ENCODE data around the gene SPHKAP. TPM values are rescaled to one million over a fixed set of nuclear protein-coding genes. Genes with fewer than 3 reads are reported as not detected.
"Not testable (repeated sequence)": the region's sequence is repeated elsewhere in the genome, so short reads cannot be mapped to it uniquely, and the experiment has no call there.

Gene SPHKAP, protein sequence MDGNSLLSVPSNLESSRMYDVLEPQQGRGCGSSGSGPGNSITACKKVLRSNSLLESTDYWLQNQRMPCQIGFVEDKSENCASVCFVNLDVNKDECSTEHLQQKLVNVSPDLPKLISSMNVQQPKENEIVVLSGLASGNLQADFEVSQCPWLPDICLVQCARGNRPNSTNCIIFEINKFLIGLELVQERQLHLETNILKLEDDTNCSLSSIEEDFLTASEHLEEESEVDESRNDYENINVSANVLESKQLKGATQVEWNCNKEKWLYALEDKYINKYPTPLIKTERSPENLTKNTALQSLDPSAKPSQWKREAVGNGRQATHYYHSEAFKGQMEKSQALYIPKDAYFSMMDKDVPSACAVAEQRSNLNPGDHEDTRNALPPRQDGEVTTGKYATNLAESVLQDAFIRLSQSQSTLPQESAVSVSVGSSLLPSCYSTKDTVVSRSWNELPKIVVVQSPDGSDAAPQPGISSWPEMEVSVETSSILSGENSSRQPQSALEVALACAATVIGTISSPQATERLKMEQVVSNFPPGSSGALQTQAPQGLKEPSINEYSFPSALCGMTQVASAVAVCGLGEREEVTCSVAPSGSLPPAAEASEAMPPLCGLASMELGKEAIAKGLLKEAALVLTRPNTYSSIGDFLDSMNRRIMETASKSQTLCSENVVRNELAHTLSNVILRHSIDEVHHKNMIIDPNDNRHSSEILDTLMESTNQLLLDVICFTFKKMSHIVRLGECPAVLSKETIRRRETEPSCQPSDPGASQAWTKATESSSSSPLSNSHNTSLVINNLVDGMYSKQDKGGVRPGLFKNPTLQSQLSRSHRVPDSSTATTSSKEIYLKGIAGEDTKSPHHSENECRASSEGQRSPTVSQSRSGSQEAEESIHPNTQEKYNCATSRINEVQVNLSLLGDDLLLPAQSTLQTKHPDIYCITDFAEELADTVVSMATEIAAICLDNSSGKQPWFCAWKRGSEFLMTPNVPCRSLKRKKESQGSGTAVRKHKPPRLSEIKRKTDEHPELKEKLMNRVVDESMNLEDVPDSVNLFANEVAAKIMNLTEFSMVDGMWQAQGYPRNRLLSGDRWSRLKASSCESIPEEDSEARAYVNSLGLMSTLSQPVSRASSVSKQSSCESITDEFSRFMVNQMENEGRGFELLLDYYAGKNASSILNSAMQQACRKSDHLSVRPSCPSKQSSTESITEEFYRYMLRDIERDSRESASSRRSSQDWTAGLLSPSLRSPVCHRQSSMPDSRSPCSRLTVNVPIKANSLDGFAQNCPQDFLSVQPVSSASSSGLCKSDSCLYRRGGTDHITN (N-terminal part only)
- not detected in 2 replicates for total RNA-seq

DNA sequence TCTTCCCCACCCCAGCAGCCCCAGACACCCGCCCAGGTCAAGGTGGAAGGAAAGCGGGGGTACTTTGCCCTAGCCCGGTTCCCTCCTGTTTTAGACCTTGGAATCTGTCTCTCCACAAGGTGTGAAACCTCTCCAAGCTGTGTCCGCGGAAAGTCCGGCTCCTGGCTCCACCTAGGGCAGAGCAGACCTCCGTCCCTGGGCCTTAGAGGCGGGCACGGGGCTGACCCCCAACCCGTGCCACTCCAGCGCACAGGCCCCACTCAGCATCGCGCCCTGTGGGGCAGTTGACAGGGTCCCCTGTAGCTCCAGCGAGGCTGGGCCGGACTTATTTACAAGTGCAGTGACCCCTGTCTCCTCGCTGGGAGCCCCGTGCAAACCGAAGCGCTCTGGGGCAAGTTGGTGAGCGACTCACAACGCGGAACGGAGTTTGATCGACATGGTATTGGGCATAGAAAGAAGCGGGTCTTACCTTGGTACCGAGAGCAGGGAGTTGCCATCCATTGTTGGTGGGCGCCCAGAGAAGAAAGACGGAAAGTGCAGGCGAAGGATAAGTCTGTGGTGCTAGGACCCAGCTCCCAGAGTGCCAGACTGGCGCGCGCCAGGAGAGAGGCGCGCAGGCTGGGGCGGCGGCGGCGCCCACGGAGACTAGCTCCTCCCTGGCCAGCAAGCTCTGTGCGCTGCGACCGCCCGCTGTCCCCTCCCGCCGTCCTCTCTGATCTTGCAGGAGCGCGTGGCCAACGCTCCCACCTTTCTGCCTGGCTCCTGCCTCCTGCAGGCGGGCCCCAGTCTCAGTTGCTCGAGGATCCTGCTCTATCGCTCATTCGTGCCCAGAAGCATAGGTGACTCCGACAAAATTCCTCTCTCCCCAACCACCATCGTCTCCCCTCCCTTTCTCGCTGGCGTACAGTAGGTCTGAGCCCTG, at the start of gene SPHKAP:
Gene SPHKAP, minus strand, starts transcription at position 590 of the 922 bp plus-strand sequence. Its CDS starts 89 bp downstream, at position 501.
- intact Hi-C loops (cut with micrococcal nuclease): no loop called here

DNA sequence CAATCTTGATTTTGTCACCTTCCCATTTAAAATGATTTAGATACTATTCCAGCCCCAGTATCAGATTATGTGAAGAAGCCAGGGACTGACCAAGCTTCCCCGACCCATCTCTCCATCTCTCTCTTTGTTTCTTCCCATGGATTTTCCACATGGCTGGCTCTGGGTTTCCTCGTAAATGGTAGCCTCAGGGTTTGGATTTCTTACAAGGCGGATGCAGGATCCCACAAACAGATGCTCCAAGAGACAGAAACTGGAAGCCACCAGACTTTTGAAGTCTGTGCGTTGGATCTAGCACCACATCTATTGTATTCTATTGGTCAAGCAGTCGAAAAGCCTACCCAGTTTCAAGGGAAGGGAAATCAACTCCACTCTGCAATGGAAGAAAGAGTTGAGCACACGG, 46.0 kb upstream of the SPHKAP start:
- intact Hi-C loops (cut with micrococcal nuclease): no loop called here

DNA sequence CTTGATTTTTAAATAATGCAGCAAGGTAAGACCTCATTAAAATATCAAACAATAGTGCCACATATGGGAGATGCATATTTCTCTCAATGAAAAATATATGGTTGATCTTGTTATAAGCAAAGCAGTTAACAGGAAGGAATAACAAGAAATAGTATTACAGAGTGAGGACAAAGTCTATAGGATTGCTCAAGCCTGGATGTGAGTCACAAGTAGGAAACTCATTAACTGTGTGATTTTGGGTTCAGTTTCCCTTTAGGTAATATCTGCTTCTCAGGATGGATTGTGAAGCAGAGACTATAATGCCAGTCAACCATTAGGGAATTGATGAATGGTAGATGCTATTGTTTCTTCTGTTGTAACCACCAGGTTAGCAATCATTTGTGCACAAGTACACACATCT, 42.9 kb upstream of the SPHKAP start:
- intact Hi-C loops (cut with micrococcal nuclease): no loop called here

DNA sequence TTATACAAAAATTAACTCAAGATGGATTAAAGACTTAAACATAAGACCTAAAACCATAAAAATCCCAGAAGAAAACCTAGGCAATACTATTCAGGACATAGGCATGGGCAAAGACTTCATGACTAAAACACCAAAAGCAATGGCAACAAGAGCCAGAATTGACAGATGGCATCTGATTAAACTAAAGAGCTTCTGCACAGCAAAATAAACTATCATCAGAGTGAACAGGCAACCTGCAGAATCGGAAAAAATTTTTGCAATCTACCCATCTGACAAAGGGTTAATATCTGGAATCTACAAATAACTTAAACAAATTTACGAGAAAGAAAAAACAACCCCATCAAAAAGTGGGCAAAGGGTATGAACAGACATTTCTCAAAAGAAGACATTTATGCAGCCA, 37.1 kb upstream of the SPHKAP start:
- intact Hi-C loops (cut with micrococcal nuclease): not testable (repeated sequence)

DNA sequence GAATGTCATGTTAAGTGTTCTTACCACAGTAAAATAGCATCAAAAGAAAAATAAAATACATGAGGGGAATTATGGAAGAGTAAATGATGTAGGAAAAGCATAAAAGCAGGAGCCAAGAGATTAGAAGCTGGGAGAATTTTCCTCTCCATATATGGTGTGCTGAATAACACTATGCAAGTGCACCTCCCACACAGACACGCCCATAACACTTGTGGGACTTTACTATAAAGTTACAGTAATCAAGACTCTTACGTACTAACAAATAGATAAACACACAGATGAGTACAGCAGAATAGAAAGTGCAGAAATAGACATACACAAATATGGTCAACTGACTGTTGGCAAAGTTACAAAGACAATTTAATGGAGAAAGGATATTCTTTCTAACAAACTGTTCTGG, 16.0 kb upstream of the SPHKAP start:
- intact Hi-C loops (cut with micrococcal nuclease): no loop called here

DNA sequence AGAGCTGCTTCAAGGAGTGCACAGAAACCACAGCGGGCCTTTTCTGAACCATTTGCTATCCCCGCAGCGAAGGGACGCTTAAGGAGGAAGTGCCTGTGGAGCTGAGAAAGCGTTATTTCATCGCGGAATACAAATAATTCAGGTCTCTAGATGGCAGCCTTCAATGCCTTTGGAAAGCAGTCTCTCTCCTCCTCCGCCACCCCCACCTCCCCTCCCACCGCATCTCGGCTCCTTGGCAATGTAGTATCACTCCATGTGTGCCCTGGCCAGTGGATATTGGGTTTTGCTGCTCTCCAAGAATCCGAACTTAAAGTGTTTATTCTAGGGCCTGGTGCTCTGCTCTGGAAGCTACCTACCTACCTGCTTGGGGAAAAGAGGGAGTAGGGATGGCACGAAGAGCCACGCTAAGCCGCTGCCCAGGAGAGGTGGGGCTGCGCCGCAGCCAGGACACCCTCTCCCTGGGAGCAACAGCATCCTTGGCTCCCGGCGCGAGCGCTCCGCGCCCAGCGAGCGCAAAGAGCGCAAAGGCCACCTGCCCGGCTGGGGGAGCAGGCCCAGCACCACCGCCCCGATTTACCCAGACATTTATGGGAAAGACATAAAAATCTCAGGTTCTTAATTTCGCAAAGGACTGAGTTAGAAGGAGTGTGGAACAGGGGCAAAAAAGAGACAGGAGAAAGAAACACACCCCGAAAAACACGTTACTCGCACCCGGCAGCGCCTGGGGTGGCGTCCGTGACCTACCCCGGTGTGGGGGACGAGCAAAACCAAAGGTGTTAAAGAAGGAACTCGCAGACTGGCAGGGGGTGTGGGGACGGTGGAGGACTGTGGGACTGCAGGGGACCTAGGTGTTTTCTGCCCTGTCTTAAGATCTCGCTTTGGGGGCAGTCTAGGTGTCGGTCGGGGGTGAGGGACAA, 1.0 kb downstream of the SPHKAP start:
- intact Hi-C loops (cut with micrococcal nuclease): no loop called here

DNA sequence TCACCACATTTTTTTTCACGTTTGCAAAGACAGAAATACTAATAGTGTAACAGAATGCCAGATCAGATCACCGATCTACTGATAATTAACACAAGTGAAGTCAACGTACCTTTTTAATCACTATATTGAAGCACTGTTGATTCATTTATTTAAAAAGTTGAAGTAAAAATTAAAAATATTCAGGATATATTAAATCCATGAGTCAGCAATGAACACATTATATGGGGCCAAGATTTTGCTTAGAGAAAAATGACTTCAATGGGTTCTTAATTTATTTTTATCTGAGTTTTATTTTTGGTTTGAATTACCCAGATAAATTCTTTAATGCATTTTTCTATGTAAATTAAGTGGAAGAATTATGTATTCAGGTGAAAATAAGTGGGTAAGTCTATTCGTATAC, 14.2 kb downstream of the SPHKAP start:
- intact Hi-C loops (cut with micrococcal nuclease): no loop called here

DNA sequence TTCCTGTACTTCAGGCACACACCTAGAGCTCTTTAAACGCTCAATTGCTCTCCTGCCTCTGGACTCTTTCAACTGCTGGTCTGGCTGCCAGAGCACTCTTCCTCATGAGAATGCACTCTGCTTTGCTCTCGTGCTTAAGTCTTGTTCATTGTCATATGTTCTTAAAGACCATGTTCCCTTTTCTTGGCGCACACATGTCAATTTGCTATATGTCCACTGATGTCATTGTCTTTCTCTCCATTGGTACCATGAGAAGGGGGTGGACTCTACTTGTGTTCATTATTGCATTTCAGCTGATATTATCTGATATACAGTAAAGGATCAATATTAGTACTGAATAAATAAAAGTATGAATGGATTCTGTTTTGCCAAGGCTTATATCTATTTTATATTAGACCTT, 16.8 kb downstream of the SPHKAP start:
- intact Hi-C loops (cut with micrococcal nuclease): no loop called here

DNA sequence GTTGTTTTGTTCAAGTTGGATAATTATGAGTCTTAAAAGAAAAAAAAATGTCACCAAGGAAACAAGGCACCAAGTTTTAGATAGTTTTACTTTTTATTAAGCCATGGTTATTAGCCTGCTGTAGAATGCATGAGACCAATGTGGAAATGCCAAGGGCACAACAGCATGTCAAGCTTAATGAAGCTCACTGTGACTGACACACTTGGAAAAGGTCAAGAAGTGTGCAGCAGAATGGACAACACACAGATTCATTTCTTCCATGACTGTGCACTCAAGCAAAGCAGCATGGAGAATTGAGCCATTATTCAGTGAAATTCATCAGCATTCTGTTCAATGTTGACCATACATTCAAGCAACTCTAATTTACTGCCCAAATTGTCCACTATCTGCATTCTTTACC, 23.6 kb downstream of the SPHKAP start:
- intact Hi-C loops (cut with micrococcal nuclease): no loop called here

DNA sequence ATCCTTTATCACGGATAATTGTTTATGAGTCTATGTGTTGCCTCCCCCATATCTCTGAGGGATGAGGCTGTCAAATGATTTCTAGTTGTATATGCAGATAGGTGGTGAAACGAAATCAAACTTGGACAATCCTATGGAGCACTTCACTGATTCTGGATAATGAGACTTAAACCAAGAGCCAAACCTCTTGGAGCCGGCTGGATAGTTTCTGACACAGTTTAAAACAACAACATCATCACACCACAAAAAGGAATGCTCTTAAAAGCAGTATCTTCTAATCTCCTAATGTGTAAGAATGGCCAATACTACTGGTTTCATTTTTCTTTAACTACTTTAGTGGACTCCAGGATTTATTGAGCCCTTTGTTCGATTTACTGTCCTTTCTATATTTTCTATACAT, 36.5 kb downstream of the SPHKAP start:
- intact Hi-C loops (cut with micrococcal nuclease): no loop called here

DNA sequence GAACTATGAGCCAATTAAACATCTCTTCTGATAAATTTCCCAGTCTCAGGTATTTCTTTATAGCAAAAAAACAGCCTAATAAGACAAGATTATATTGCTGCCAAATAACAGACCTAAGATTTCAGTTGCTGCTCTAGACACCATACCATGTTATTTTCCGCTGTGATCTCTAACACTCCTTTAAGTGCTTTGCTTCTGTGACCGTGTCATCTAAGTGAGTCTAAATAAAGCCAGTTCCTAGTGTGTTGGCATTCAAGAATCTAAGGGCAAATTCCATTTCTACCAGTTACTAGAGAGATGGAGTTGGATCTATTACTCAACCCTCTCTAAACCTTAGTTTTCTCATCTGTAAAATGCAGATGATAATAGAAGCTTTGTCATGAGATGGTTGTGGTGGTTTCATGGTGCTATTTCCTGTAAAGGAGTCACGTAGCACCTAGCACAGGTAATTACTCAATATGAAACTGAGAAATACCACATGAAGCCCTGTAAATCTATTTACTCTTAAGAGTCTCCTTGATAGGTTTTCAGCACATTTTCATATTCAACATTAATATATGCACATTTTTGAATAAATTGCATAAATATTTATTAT, 40.5 kb downstream of the SPHKAP start:
- intact Hi-C loops (cut with micrococcal nuclease): no loop called here

DNA sequence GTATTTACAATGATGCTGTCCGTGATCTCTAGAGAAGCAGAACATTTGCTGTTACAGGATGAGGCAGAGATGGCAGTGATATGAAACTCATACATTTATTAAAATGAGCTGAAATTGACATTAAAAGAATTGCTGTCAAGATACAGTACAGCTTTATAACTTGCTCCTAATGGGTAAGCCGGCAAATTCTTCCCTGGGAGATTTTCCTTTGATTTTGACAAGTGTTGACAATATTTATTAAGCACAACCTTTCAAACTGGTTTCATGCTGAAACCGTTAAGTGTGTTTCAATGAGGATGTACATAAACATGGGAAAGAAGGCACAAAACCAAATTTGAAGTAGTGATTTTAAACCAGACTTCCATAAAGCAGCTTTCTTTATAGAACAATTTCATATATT, 45.5 kb downstream of the SPHKAP start:
- intact Hi-C loops (cut with micrococcal nuclease): no loop called here

DNA sequence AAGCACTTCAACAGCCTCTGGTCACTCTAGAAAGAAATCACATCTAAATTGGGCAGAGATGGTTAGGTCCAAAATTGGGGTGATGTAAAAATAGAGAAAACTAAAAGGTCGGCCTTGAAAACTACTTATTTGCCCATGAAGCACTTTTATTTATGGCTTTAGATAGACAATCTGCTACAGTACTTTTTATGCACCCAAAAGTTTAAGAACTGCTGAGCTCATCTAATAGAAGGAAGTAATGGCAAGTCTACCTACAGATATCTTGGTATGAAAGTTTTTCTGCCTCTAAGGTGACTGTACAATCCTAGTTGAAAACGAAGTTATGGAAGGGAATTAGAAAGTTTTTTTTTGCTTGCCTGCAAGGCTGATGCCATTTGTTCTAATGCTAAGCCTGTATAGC, 46.2 kb downstream of the SPHKAP start:
- intact Hi-C loops (cut with micrococcal nuclease): no loop called here

DNA sequence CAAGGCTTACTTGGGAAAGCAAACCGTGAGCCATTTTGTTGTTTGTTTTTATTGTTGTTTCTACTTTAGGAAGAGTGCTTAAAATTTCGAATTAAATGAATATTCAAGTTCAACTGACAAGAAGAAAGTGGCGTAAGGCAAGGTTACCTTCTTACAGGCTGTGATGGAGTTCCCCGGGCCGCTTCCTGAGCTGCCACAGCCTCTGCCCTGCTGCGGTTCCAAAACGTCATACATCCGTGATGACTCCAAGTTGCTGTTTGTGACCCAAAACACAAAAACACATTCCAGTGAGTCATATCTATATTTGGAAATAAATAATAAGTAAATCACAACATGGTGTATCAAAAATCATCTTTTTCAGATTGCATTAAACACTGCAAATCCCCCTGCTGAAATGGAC, 49.7 kb downstream of the SPHKAP start:
- intact Hi-C loops (cut with micrococcal nuclease): no loop called here

DNA sequence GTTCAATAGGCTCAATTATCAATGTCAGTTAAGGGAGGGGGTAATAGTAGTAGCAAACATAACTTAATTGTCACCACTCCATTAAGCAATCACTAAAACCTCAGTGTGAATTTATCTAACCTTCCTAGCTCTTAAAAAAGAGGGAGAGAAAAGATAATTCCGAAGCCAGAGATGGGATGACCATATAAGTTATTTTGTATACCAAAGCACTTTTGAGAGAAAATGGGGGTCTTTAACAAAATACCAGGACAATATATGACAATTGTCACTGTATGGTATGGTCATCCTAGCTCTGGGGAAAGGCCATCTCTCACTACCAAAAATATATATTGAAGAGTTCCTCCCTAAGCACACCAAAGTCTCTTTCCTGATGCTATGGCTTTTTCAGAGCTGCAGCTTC, 55.1 kb downstream of the SPHKAP start:
- intact Hi-C loops (cut with micrococcal nuclease): no loop called here

DNA sequence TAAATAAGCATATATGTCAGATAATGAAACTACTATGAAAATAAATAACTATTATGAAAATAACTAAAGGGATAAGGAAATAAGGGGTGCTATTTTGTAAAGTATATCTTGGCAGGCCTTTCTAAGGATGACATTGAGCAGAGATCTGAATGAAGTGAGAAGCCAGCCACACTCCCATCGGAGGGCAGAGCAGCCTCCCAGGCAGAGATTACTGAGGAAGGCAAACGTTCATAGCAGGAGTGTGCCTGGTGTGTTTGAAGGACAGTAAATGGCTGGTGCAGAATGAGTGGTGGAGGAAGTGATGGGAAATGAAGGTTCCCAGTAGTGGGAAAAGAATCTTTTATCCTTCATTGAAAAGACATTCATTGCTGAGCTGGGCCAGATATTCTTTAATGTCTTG, 62.5 kb downstream of the SPHKAP start:
- intact Hi-C loops (cut with micrococcal nuclease): no loop called here

DNA sequence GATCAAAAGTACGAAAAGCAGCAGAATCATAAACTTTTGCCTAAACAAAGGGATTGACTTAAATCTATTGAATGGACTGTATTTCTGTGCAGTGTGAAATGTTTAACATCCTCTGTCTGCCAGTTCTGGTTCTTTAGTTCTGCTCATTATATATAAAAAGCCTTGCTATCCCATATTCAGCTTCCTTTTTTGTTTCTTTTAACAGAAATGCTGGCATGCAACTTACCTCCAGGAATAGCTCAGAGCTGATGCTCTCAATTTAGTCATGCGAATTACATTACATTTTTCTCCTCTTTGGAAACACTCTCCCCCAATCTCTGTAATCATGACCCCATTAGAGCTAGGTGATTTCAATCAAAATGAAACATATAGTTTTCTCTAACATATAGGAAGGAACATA, 73.6 kb downstream of the SPHKAP start:
- intact Hi-C loops (cut with micrococcal nuclease): no loop called here

DNA sequence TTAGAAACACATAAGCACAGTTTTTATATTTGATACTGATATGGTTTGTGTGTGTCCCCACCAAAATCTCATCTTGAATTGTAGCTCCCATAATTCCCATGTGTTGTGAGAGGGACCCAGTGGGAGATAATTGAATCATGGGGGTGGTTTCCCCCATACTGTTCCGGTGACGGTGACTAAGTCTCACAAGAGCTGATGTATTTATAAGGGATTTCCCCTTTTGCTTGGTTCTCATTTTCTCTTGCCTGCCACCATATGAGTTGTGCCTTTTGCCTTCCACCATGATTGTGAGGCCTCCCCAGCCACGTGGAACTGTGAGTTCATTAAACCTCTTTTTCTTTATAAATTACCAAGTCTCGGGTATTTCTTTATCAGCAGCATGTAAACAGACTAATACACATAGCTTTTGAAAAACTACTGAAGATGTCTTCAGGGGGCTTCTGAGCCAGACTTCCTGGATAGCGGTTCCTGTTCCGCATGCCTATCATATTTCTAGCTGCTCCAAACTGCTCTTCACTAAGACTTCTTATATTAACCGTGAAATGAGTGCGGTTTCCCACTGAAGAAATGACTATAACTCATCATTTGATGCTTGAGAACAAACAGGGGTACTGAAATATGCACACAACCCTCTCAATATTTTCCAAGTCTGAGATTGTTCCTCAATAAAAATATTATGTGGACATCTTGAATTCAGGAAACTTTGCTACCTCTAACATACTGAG, 75.8 kb downstream of the SPHKAP start:
- intact Hi-C loops (cut with micrococcal nuclease): no loop called here

All from T-helper 2 cell treated with Interferon-gamma antibody and Interleukin-4, amounts not matched to agents 100 ng/mL and 5 ng/mL, for 36 hours (primary cell).